HG03432 (cell line): Measurements from ENCODE around the gene RAVER2.

Experiments
- ATAC-seq: cut with Tn5 transposase; IDR thresholded peaks from one replicate; pipeline ENCODE4 v1.9.1; 2021; ENCODE audit warnings: mild to moderate bottlenecking, moderate library complexity; ENCODE audit not compliant: unreplicated experiment

RAVER2 gene

DNA sequence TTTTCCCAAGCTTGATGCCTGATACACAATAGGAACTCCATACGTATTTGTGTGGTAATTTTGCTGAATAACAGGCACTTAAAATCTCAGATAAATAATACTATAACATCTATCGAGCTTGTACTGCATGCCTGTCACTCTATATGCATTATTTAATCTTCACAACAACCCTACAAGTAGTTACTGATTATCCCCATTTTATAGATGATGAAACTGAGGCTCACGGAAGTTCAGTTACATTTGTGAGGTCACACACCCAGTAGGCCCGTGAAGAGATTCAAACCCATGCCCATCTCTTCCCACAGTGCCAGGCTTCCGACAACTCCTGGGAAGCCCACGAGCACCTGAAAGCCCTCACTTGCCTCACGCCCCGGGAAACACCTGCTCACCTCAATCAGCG, 98.8 kb downstream of the RAVER2 start:
- no peak for ATAC-seq

DNA sequence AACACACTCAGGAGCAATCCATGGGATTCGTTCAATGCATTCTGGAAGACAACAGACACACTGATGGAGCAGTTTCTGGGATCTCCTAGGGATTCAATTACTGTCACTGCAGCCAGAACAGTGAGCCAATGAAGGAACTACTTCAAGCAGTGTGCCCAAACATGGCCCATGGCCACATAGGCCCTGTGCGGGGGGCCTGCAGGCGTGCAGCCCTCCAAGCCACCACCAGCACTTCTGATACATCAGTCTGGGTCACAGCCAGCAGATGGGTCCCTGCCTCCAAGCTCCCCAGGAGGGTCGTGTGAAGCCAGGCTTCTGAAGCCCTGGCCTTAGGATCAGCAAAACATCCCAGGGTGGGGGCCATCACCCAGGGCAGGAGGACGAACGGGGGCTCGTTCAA, 99.3 kb downstream of the RAVER2 start:
- ATAC-seq = no peak

DNA sequence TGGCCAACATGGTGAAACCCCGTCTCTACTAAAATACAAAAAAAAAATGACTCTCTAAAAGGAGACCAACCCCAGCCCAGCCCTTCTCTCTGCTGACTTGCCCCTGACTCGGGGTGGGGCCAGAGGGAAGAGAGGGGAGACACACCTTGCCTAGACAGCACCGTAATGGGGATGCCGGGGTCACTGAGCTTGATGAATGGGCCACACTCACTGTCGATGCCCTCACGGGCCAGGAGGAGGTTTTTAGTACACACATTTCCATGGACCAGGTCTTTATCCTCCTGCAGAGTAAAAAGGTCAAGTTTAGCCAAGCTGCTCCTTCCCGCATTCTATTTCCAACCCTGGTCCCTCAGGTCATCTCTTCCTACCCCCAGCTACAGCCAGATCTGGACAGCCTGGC, 99.7 kb downstream of the RAVER2 start:
- ATAC-seq = no peak

DNA sequence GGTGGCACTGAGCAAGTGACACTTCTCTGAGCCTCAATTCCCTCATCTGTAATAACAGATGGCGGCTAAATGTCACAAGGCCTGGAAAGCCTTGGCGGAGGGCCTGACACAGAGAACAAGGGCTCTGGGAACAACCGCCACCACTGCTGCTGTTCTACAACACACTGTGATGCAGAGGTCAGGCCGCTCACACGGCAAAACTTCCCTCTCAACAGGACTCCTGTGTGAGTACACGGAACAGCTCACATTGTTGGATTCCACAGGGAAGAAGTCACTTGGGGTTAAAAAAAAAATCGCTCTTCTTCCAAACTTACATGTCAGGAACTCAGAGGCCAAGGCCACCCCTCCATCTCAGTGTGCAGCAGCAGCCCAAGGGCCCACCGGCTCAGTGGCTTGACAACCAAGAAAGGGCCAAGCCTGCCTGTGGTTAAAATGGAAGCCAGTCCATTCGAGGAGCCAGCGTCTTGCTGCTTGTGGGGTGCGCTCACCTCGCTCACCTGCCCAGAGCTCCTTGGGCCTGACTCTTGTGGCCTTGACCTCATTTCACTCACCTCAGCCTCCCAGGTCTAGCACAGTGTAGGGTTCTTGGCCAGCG, 101.1 kb downstream of the RAVER2 start:
- ATAC-seq = no peak

DNA sequence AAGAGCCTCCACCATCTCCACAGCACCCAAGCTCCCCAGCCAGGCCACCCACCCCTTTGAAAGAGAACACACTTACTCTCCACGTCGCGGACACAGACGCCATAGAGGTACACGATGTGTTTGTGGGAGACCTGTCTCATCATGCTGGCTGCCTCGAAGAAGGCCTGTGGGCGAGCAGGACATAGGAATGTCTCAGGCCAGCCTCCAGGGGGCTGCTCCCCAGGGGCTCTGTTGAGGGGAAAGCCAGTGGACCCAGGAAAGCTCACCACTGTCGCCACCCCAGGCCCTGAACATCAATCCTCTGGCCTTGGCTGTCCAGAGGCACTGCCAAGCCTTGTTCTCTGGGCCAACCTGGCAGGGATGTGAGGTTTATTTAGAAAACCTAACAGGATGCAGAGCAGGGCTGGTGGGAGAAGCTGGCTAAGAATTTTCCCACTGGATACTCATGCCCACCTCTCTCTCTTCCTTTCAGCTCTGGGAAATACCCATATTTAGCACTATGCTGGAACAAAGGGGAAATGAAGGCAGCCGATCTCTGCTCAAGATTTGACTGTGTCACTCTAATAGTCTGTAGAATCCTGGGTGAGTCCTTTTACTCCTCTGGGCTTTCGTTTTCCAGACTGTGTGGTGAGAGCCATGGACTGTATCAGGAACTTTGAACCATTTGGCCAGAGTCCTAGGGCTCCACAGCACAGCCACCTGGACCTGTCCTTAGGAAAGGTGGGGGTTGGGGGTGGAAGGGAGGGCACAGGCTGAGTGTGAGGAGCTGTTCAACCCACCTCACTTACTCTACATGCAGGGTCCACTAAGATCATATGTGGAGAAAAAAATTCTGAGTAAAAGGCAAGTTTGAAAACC, 101.9 kb downstream of the RAVER2 start:
- no peak for ATAC-seq

DNA sequence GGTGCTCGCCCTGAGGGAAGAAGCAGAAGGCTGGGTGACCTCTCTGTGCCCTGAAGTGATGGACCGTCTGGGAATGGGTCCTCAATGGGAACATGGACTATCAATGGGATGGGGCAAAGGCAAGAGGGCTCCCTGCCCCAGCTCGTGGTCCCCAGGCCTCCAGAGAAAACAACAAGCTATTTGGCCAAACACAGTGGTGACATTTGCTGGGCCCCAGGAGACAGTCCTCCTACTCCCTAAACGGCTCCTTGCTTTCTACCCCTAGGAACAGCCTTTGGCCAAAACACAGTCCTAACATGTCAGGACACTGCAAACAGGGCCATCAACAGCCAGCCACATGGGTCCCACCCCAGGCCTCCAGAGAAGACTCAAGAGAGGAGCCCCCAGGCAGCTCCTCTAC, 102.8 kb downstream of the RAVER2 start:
- no peak for ATAC-seq

DNA sequence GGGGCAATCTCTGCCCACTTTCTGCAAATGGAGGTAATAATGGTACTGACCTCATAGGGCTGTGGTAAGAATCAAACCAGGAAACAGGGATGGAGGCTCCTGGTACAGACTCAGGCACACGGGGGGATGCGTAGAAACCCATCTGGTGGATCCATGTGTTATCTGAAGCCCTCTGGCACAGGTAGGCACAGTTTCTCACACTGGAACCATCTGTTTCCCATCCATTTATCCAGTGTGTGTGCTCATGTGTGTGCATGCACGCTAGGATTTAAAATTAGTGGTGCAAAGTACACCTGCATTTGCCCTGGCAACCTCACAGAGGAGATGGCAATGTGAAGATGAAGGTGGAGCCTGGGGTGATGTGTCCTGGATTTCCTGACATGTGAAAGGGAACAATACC, 103.3 kb downstream of the RAVER2 start:
- no peak for ATAC-seq

DNA sequence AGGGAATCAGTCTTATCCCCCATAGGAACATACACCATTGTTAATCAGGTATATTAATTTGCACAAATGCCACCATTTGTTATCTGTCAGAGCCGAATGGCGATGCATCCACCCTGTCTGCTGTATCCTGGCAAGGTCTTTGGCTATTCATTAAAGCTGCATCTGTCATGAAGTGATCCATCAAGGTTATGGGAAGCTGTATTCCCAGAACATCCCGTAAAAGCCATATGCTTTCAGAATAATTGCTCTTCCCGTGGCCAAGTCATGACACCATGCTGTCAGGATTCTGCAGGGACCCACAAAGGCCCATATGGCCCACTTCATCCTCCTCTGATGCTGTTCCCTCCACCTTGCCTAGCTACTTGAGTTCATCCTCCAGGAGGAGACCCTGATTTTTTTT, 103.9 kb downstream of the RAVER2 start:
- no peak for ATAC-seq

DNA sequence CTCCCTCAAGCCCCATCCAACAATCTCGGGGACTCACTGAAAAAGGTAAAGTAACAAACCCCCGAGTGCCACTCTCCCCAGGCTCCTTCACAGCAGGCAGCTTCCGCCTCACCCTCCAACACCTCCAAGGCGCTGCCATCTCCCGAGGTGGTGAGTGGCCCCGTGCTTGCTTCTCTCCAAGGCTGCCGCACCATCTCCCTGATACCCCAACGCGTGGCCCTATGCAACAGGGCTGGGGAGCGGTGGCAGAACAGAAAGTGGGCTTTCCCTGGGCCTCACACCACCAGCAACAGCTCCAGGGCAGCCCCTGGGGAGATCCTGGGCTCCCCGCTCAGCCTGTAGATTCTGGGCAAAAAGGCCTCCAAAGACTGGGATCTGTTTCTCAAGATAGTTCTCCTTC, 105.1 kb downstream of the RAVER2 start:
- no peak for ATAC-seq

DNA sequence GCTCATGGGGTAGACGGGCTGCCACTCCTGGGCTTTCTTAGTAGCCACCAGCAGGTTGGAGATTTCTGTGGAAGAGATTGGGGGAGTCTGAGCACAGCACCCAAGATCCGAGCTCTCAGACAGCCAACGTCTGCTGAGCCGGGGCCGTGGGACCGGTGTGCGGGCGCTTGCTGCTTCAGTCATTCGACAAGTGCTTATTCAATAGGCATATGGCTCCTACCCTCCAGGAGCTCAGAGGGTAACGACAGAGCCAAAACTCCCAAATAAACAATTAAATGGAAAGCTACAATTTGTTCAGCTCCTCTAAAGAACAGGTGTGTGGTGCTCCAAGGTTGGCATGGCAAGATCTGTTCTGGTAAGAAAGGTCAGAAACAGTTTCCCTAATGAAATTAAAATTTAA, 106.0 kb downstream of the RAVER2 start:
- no peak for ATAC-seq

DNA sequence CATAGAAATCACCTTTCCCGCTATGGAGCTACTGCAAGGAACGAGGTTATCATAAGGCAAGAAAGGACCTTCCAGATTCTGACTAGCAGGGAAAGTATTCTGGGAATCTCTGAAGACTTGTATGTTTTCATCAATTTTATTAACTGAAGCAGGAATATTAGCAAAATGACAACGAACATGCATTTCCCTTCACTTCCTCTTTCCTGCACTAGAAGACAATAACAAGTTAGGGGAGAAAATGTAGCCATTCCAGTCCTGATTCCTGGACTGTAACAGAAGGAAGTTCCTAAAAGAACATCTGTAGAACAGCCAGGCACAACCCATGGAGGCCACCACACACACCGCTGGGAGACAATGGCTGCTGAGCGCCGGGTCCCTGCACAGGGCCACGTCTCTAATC, 106.8 kb downstream of the RAVER2 start:
- no peak for ATAC-seq

DNA sequence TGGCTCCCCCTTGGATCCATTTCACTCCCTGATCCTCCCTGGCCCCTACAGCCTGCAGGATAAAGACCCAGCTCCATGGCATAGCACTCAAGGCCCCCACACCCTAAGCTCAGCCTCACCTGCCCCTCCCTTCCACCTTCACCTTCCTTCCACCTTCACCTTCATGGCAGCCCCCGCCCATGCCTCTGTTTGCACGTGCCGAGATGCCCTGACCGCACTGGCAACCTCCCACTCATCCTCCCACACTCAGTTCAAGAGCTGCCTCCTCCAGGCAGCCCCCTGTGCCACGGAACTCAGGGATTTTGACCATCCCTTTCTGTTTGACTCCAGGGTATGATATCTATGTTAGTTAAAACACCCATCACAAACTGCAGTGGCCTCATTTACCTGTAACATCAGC, 109.8 kb downstream of the RAVER2 start:
- no peak for ATAC-seq

DNA sequence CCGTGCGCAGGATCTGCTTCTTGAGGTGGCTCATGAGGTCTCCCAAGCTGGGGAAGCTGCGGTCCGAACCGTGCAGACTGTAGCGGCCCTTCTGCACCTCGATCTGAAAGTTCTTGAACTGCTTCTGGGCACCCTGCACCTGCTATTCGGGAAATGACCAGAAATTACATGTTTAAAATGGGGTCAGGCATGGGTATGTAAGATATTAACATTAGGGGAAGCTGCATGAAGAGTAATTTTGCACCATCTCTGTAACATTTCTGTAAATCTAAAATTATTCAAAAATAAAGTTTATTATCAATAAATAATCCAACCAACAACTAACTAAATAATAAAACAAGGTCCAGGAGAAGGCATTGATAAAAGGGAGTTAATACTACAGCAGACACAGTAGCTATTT, 110.7 kb downstream of the RAVER2 start:
- no peak for ATAC-seq

DNA sequence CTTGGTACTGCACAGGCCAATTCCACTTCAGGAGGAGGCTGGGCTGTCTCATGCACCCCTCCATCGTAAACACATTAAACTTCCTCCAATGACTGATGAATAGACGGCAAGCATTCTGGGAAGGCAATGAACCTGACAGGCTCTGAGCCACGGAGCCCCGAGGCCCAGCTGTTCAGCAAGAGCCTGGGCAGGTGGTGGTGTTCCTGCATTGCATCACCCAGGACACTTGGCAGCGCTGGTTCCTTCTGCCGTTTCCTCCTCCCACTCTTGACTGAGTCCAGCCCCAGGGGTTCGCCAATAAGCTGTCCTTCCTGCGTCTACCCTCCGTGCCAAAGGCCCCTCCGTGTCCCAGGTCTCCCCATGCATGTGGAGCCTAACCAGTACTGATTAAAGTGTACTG, 111.7 kb downstream of the RAVER2 start:
- no peak for ATAC-seq

DNA sequence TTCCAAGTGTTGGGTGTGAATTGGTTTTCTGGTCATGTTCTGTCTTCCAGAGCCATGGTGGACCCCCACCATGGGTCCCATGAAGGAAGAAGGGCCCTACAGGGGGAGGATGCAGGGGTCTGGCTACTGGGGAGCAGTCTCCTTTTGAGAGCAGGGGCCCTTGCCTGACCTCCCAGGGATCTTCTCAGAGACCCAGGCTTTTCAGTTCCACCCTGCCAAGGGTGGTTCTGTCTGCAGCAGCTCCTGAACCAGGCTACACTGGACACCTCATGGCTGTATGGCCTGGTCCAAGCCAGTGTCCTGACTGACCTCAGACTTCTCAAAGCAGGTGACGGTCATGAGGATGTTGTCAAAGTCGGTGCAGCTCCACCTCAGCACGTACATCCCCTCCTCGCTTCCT, 112.5 kb downstream of the RAVER2 start:
- ATAC-seq = no peak

DNA sequence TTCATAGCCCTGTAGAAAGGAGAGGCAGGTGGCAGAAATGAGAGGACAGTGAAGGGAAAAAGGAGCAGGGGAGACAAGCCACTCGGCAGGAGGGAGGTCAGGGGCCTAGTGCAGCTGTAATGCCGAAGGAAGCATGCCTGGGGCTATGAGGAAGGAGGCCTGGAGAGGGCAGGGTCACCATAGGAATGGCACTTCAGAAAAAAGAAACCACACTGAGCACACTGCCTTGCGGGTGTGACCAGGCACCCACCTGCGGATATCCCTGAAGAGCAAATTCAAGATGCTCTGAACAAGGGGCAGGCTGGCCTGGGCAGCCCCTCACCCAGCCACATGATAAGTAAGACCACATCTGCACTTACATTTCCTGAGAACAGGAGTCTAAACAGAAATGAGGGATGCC, 116.7 kb downstream of the RAVER2 start:
- no peak for ATAC-seq

DNA sequence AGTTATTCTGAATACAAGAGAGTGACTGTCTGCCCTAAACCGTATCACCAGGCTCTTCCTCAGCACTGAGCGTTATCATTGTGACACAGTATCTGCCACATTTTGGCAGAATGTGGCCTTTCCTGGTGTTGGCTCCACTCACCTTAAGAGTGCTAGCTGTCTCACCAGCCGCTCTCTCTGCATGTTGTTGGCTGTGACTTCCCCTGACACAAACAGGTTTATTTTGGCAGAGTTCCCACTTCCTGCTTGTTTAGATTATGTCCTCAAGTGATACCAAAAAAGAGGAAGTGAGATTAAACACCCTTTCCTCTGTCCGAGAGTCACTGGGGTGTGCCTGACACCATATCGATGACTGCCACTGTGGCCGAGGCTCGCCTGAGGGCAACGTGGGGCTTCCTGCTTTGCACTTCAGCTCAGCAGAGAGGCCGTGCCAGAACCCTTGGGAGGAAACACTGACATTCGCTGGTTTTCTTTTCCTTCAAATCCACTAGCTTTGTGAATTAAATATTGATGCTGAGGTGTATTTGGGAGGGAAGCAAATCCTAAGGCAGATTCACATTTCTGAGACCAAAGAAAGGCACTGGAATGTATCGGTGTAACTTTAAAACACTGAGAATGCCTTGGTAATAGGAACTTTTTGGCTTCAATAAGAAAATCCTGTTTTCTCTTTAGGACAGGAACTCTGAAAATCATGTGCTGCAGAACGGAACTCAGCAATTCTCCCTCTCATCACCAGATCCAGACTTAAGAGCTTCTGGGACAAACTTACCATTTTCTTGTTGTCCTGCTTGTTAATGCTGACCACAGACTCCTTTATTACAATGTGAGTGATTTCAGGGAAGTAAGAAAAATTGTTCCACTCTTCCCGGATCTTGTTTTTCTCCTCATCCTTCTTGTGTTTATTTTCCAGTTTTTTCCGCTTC, 119.4 kb downstream of the RAVER2 start:
- peak; percentile 100 for ATAC-seq

DNA sequence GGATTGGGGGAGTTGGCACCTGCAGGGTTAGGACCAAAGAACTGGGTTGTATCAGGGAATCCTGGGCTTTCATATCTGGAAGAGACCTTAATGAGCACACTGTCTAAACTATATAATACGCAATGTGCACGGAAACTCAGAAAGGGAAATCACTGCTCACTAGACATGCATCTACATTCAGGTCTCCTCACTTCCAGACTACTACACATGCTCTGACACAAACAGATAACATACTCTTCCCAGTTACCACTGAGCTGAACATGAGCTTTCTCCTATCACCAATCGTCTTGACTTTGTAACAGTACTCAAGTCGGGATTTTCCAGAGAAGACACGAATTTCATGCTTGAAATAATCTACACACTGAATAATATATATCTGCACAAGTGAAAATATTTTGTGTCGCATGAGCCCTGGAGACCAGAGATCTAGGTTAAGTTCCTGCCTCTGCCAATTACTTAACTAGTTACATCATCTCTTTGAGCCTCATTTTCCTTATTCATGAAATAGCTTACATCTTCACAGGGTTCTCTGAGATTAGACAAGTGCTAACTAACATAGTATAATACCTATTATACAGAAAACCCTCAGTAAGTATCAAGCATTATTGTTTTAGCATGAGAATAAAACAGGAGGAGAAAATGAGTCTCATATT, 120.4 kb downstream of the RAVER2 start:
- ATAC-seq = no peak

DNA sequence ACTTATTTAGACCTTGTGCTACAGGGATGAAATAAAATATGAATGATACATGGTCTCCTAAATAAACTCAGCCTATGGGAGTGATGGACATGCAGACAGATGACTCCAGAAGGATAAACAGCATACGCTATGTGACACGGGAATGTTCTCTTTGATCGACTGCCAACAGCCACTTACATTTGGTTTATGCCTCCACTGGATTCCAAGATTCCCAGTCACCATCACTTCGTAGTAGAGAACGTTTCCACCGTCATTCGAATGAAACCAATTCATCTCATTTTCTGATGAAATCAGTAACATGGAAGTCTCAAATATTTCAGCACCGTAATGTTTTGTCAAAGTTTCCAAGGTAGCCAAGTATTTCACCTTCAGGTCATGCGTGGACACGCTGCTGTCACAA, 121.8 kb downstream of the RAVER2 start:
- ATAC-seq = no peak

DNA sequence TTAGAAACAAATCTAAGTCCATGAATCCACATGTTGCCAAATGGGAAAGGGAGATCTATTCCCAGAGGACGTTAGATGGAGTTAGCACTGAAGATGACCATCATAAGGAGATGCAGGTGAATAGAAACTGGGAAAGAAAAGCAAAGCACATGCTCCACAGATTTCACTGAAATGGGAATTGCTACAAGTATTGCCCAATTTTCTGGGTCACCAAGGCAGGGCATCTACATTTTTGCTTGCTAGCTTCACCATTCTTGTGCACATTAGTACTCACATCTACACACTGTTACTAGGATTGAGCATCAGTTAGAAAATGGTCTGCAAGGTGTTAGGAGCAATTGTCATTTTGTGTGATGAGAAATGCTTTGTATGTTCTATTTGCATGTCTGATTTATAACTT, 122.4 kb downstream of the RAVER2 start:
- ATAC-seq = no peak

DNA sequence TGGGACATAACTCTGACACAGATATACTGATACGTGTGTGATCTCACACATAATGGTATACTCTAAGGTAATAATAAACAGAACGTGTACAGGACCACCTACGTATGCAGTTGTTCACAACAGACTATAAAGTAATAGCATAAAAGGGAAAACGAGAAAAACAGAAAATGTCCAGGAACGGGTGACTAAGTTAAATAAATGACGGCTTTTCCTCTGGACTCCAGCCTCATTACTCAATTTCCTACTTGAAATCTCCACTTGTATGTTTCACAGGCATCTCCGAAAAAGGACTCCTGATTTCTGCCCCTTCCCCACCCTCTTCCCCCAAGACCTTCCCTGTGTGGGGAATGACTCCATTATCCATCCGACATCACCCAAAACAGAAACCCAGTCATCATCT, 126.4 kb downstream of the RAVER2 start:
- ATAC-seq = no peak
